B cell (primary cell): ENCODE data around the gene TMEM150C. TPM values are rescaled to one million over a fixed set of nuclear protein-coding genes. Genes with fewer than 3 reads are reported as not detected.

Experiments used
- ATAC-seq: fragments of 200-7000 bp; cut with Tn5 transposase; one replicate; pipeline ENCODE4 v1.10.0; 2021; ENCODE audit warnings: low read depth, mild to moderate bottlenecking, moderate number of reproducible peaks, moderate library complexity
- CTCF ChIA-PET: fragments of 350-600 bp; sonication (Branson Sonifier 250); formaldehyde crosslinking; loops from one replicate; lab custom pipeline; 2021; ENCODE audit warnings: antibody characterized with exemption, inconsistent platforms; lab: Charles Lee
- POLR2A ChIA-PET: fragments of 350-600 bp; sonication (Branson Sonifier 250); formaldehyde crosslinking; loops from one replicate; lab custom pipeline; 2021; ENCODE audit warnings: antibody characterized with exemption; lab: Charles Lee
- DNase-seq: peaks from one replicate; pipeline ENCODE4 v3.0.0; 2013
- H2AFZ ChIP-seq: 2 replicates; pipeline ENCODE4 v1.6.1; 2012; ENCODE audit warnings: mild to moderate bottlenecking, low read depth, low read length; ENCODE audit not compliant: insufficient read depth, poor library complexity, severe bottlenecking
- H3K27ac ChIP-seq, 2 donors: 1 replicate in 1 of 2; 2 replicates in 1 of 2; pipeline ENCODE4 v1.5.1; 2012 to 2013; ENCODE audit warnings: low read length in 2 of 2, mild to moderate bottlenecking in 2 of 2, moderate library complexity in 1 of 2
- H3K27me3 ChIP-seq, 4 experiments: fragments of 200-600 bp in 1 of 4; sonication (generic) in 1 of 4; replicated peaks in 1 of 4; 1 replicate in 2 of 4; 2 replicates in 2 of 4; pipeline versions ENCODE4 v1.6.1 to v1.7.0; 2013 to 2016; ENCODE audit warnings: low read length in 3 of 4, mild to moderate bottlenecking in 2 of 4, mixed read lengths in 1 of 4, moderate library complexity in 1 of 4; ENCODE audit not compliant: insufficient read depth in 4 of 4, control insufficient read depth in 3 of 4; ENCODE audit errors: control extremely low read depth in 1 of 4
- H3K36me3 ChIP-seq, 2 experiments: replicated peaks in 1 of 2; 1 replicate in 1 of 2; 2 replicates in 1 of 2; pipeline versions ENCODE4 v1.6.1 to v1.7.1; 2013; ENCODE audit warnings: low read length in 1 of 2; ENCODE audit not compliant: insufficient read depth in 2 of 2, control insufficient read depth in 1 of 2; ENCODE audit errors: control extremely low read depth in 1 of 2, extremely low read depth in 1 of 2
- H3K4me1 ChIP-seq, 2 donors: fragments of 200-600 bp in 1 of 2; sonication (generic) in 1 of 2; 1 replicate in 1 of 2; 2 replicates in 1 of 2; pipeline versions ENCODE4 v1.5.1 to v1.6.1; 2013 to 2017; ENCODE audit warnings: low read length in 2 of 2; ENCODE audit not compliant: control insufficient read depth in 2 of 2, insufficient read depth in 2 of 2
- H3K4me2 ChIP-seq: replicated peaks from 2 replicates; pipeline ENCODE3; 2012; ENCODE audit warnings: mild to moderate bottlenecking, low read depth, low read length; ENCODE audit not compliant: poor library complexity, severe bottlenecking
- H3K4me3 ChIP-seq, 5 experiments: fragments of 200-600 bp in 1 of 5; sonication (generic) in 1 of 5; 1 replicate in 3 of 5; 2 replicates in 2 of 5; pipeline versions ENCODE4 v1.5.1 to v1.7.0; 2011 to 2016; ENCODE audit warnings: low read length in 4 of 5, mild to moderate bottlenecking in 4 of 5, low read depth in 2 of 5, control low read depth in 1 of 5, moderate library complexity in 1 of 5; ENCODE audit not compliant: insufficient read depth in 1 of 5; ENCODE audit errors: control extremely low read depth in 1 of 5, extremely low read depth in 1 of 5
- H3K79me2 ChIP-seq: fragments of 200-600 bp; sonication (generic); one replicate; pipeline ENCODE4 v1.6.0; 2016; ENCODE audit warnings: low read length; ENCODE audit not compliant: control insufficient read depth, insufficient read depth
- H3K9ac ChIP-seq: fragments of 200-600 bp; sonication (generic); 2 replicates; pipeline ENCODE4 v1.6.1; 2017; ENCODE audit warnings: mild to moderate bottlenecking, low read length, moderate library complexity
- H3K9me3 ChIP-seq, 3 donors: one replicate each; pipeline versions ENCODE4 v1.6.1 to v1.7.1; 2013; ENCODE audit warnings: low read length in 2 of 3; ENCODE audit not compliant: control insufficient read depth in 2 of 3, insufficient read depth in 1 of 3; ENCODE audit errors: control extremely low read depth in 1 of 3
- H4K20me1 ChIP-seq: 2 replicates; pipeline ENCODE4 v1.6.0; 2012; ENCODE audit warnings: mild to moderate bottlenecking, low read length; ENCODE audit not compliant: insufficient read depth, control insufficient read depth, poor library complexity, severe bottlenecking
- H3K27ac Mint-ChIP-seq: one replicate; pipeline ENCODE4 v1.8.0; 2021; ENCODE audit warnings: mixed read lengths
- H3K27me3 Mint-ChIP-seq: one replicate; pipeline ENCODE4 v1.8.0; 2021; ENCODE audit warnings: mixed read lengths
- H3K4me1 Mint-ChIP-seq: one replicate; pipeline ENCODE4 v1.8.0; 2021; ENCODE audit warnings: mixed read lengths
- H3K4me3 Mint-ChIP-seq: one replicate; pipeline ENCODE4 v1.8.0; 2021; ENCODE audit warnings: mixed read lengths
- H3K9me3 Mint-ChIP-seq: one replicate; pipeline ENCODE4 v1.8.0; 2022; ENCODE audit warnings: mixed read lengths; ENCODE audit not compliant: insufficient read depth
- EZH2 ChIP-seq: IDR thresholded peaks from 2 replicates; pipeline ENCODE4 v1.6.1; 2012; ENCODE audit warnings: borderline replicate concordance, low read depth, mild to moderate bottlenecking, moderate library complexity, low read length; ENCODE audit not compliant: insufficient read depth, poor library complexity, severe bottlenecking
- WGBS: methylation state at CpG from one replicate; pipeline ENCODE4 v1.1.5; 2013; ENCODE audit warnings: missing lambda C conversion rate; ENCODE audit not compliant: insufficient coverage; 5-methylcytosine and 5-hydroxymethylcytosine counted together
- intact Hi-C: fragments of 100-400 bp; cut with micrococcal nuclease; formaldehyde crosslinking; loops from one replicate; pipeline ENCODE4 v1.10.0; 2022
- polyA plus RNA-seq: library from polyadenylated mRNA; depleted of rRNA; stranded (reverse); fragments of >200 nt; gene quantifications from 2 replicates; pipeline ENCODE4 v1.2.3, GENCODE V29; 2012
- total RNA-seq, 2 donors: library from RNA; stranded (reverse); fragments of 120-200 nt in 1 of 2; gene quantifications; 1 replicate in 1 of 2; 2 replicates in 1 of 2; pipeline versions ENCODE4 v1.2.3 to v1.2.4, GENCODE V29; 2013 to 2022
- TF ChIP-seq, protein P1 (sequence below): fragments of 200-600 bp; IDR thresholded peaks from one replicate; pipeline ENCODE4 v1.8.0; 2022; ENCODE audit warnings: antibody characterized with exemption, mild to moderate bottlenecking

Gene TMEM150C
- total and polyA plus RNA-seq, 2 donors (not counting 1 experiment from before 2014, with no cell fraction given) = 0.04 TPM; not detected in 1

DNA sequence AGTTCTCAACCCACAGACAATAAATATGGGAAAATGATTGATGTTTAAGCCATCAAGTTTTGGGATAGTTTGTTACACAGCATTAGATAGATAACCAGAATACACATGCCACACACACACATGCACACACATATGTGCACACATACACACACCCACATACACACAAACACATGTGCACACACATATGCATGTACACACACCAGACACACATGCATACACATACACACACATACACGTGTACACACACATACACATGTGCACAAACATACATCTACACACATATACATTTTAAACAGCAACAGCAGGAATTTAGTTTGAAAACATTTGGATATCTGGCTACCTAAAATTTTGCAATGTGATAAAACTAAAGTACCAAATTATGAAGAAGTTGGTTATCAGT lies 42.7 kb upstream of the TMEM150C start:
- H3K9me3 Mint-ChIP-seq = no peaks in the 10 kb centered on the region
- H3K27ac Mint-ChIP-seq = no peak overlapping the region
- Histone ChIP-seq H3K9me3 (no peaks in the 10 kb centered on the region), H3K4me2 (no peak overlapping the region), H3K4me3 (no peak overlapping the region), H3K4me1 (no peaks in the 10 kb centered on the region), H2AFZ (no peak overlapping the region), H3K27me3 (no peaks in the 10 kb centered on the region), H3K79me2 (no peaks in the 10 kb centered on the region), H3K27ac (no peak overlapping the region), H3K9ac (no peak overlapping the region), H4K20me1 (no peaks in the 10 kb centered on the region), H3K36me3 (no peaks in the 10 kb centered on the region)
- no peaks in the 10 kb centered on the region for H3K4me1 Mint-ChIP-seq
- H3K4me3 Mint-ChIP-seq = no peak overlapping the region
- intact Hi-C loops = no loop called here
- WGBS = no CpG with 5 or more reads among the region's 1 CpG
- ChIA-PET POLR2A (no interaction called here), CTCF (no interaction called here)
- H3K27me3 Mint-ChIP-seq = peaks cover 9% of the 10 kb centered on the region
- ATAC-seq = no peak
- DNase-seq = no peak
- TF ChIP-seq EZH2 = no peak
- TF ChIP-seq, protein P1, sequence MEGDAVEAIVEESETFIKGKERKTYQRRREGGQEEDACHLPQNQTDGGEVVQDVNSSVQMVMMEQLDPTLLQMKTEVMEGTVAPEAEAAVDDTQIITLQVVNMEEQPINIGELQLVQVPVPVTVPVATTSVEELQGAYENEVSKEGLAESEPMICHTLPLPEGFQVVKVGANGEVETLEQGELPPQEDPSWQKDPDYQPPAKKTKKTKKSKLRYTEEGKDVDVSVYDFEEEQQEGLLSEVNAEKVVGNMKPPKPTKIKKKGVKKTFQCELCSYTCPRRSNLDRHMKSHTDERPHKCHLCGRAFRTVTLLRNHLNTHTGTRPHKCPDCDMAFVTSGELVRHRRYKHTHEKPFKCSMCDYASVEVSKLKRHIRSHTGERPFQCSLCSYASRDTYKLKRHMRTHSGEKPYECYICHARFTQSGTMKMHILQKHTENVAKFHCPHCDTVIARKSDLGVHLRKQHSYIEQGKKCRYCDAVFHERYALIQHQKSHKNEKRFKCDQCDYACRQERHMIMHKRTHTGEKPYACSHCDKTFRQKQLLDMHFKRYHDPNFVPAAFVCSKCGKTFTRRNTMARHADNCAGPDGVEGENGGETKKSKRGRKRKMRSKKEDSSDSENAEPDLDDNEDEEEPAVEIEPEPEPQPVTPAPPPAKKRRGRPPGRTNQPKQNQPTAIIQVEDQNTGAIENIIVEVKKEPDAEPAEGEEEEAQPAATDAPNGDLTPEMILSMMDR = no peak

DNA sequence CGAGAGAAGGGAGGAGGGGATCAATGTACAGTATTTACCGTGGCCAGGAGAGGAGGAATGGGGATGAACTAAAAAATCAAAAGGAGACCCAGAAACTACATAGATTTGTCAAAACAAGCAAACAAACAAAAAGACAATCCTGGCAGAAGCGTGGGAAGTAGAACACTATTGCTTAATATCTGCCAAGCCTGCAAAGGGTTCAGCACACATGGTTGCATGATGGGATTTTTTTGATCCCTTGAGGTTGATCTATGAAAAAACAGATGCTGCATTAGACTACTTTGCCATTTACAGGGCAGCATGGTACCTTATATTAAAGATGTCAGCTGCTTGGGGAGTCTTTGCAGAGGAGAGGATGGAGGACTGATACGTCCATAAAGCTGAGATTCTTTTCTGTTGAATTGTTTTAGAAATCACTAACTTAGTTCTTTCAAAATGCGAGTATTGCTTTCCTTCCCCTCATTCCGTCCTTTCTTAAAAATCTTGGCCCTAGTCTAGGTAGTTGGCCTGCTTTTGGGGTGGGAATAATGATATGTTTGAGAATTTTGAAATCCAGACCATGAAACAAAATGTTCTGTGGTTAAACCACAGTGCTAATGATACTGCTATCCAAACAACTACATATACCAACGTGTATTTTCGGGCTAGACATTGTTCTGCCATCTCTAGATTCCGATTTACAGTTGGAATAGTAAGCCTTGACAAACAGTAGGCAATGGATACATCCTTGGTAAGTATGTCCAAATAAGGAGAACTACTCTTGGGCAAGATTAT lies 39.6 kb upstream of the TMEM150C start:
- Histone ChIP-seq H2AFZ (no peak overlapping the region), H3K4me2 (no peak overlapping the region), H3K79me2 (no peaks in the 10 kb centered on the region), H3K4me1 (no peaks in the 10 kb centered on the region), H3K9ac (no peak overlapping the region), H4K20me1 (no peaks in the 10 kb centered on the region), H3K4me3 (no peak overlapping the region), H3K27ac (no peak overlapping the region), H3K36me3 (no peaks in the 10 kb centered on the region), H3K27me3 (no peaks in the 10 kb centered on the region), H3K9me3 (no peaks in the 10 kb centered on the region)
- Mint-ChIP-seq H3K27me3 (peaks cover 11% of the 10 kb centered on the region), H3K27ac (no peak overlapping the region), H3K4me3 (no peak overlapping the region), H3K4me1 (no peaks in the 10 kb centered on the region), H3K9me3 (no peaks in the 10 kb centered on the region)
- no peak for DNase-seq
- ChIA-PET CTCF (no interaction called here), POLR2A (no interaction called here)
- WGBS = no CpG with 5 or more reads among the region's 9 CpGs
- intact Hi-C loops = no loop called here
- ATAC-seq = no peak
- TF ChIP-seq EZH2 = no peak
- TF ChIP-seq, protein P1 = no peak
